OCI-LY1 (cell line): Measurements from ENCODE around the gene TBC1D4.

Experiments used
- H2AFZ ChIP-seq: fragments of 200-600 bp; sonication (generic), shearing (Covaris generic); 2 replicates; pipeline ENCODE4 v1.6.0; 2014; ENCODE audit warnings: antibody characterized with exemption, mild to moderate bottlenecking, low read length
- H3F3A ChIP-seq: fragments of 200-600 bp; sonication (generic), shearing (Covaris generic); 2 replicates; pipeline ENCODE4 v1.6.0; 2014; ENCODE audit warnings: mild to moderate bottlenecking, antibody characterized with exemption, low read length, moderate library complexity; ENCODE audit not compliant: insufficient read depth
- H3K27ac ChIP-seq: fragments of 200-600 bp; sonication (generic); 2 replicates; pipeline ENCODE4 v1.5.1; 2014; ENCODE audit warnings: low read length, mixed run types, mild to moderate bottlenecking, low read depth; ENCODE audit not compliant: poor library complexity, severe bottlenecking
- H3K27me3 ChIP-seq: fragments of 200-600 bp; sonication (generic); 2 replicates; pipeline ENCODE4 v1.6.0; 2014; ENCODE audit warnings: antibody characterized with exemption, mild to moderate bottlenecking, low read length, moderate library complexity; ENCODE audit not compliant: insufficient read depth
- H3K36me3 ChIP-seq: fragments of 200-600 bp; sonication (generic); 2 replicates; pipeline ENCODE4 v1.6.1; 2014; ENCODE audit warnings: mild to moderate bottlenecking, antibody characterized with exemption, low read length, moderate library complexity, mixed read lengths; ENCODE audit not compliant: insufficient read depth
- H3K4me1 ChIP-seq: fragments of 200-600 bp; sonication (generic); 2 replicates; pipeline ENCODE4 v1.5.1; 2014; ENCODE audit warnings: mild to moderate bottlenecking, low read length, moderate library complexity; ENCODE audit not compliant: insufficient read depth, severe bottlenecking
- H3K4me2 ChIP-seq: fragments of 200-600 bp; sonication (generic), shearing (Covaris generic); 2 replicates; pipeline ENCODE4 v1.6.1; 2014; ENCODE audit warnings: low read length
- H3K4me3 ChIP-seq: fragments of 200-600 bp; sonication (generic); 2 replicates; pipeline ENCODE4 v1.5.1; 2014; ENCODE audit warnings: low read length, low read depth, mild to moderate bottlenecking, mixed read lengths; ENCODE audit not compliant: poor library complexity, severe bottlenecking
- H3K79me2 ChIP-seq: fragments of 200-600 bp; shearing (Covaris generic); 2 replicates; pipeline ENCODE4 v1.6.1; 2016; ENCODE audit warnings: mixed run types, low read length, mixed read lengths; ENCODE audit not compliant: insufficient read depth
- H3K9ac ChIP-seq: fragments of 200-600 bp; sonication (generic), shearing (Covaris generic); 2 replicates; pipeline ENCODE4 v1.6.1; 2014; ENCODE audit warnings: mild to moderate bottlenecking, low read length, mixed read lengths
- H3K9me2 ChIP-seq: fragments of 200-600 bp; sonication (generic), shearing (Covaris generic); 2 replicates; pipeline ENCODE4 v1.6.1; 2014; ENCODE audit warnings: low read depth, mild to moderate bottlenecking, low read length, mixed read lengths
- H3K9me3 ChIP-seq: fragments of 200-600 bp; shearing (Covaris generic); 2 replicates; pipeline ENCODE4 v1.6.1; 2014; ENCODE audit warnings: low read length, mixed read lengths
- H4K20me1 ChIP-seq: fragments of 200-600 bp; sonication (generic), shearing (Covaris generic); 2 replicates; pipeline ENCODE4 v1.6.0; 2016; ENCODE audit warnings: mild to moderate bottlenecking, low read length; ENCODE audit not compliant: insufficient read depth
- EZH2 ChIP-seq: fragments of 200-600 bp; sonication (generic), shearing (Covaris generic); IDR thresholded peaks from 2 replicates; pipeline ENCODE4 v1.8.0; 2017; ENCODE audit warnings: borderline replicate concordance, mixed run types, mild to moderate bottlenecking, antibody characterized with exemption, low read length, moderate library complexity, mixed read lengths
- TF ChIP-seq, protein P1 (sequence below): fragments of 200-600 bp; sonication (generic), shearing (Covaris generic); IDR thresholded peaks from 2 replicates; pipeline ENCODE4 v1.5.1; 2017; ENCODE audit warnings: mild to moderate bottlenecking, antibody characterized with exemption, low read length, moderate library complexity, mixed read lengths

Gene TBC1D4

DNA sequence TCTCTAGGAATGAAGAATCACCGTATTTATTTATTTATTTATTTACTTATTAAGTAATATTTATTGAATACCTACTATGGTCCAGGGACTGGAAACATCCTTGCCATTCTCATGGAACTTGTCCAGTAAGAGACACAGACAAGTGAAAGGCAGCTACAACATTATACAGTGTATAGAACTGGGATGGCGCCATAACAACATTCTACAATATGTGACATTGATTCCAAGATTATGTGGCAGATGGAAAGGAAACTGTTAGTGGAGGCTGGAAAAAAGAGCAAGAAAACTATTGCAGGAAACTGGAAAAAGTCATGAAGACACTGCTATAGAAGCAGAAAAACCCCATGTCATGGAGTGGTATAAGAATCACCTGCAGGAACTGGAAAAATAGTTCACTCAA lies 9.4 kb upstream of the TBC1D4 start:
- no peaks in the 10 kb centered on the region for H3K79me2 ChIP-seq
- H3K27me3 ChIP-seq = no peaks in the 10 kb centered on the region
- no peak overlapping the region for H3K4me2 ChIP-seq
- H2AFZ ChIP-seq = no peak overlapping the region
- H3K4me3 ChIP-seq = no peak overlapping the region
- no peaks in the 10 kb centered on the region for H3K9me2 ChIP-seq
- no peaks in the 10 kb centered on the region for H3K9me3 ChIP-seq
- no peak overlapping the region for H3K9ac ChIP-seq
- H3K36me3 ChIP-seq = no peaks in the 10 kb centered on the region
- no peaks in the 10 kb centered on the region for H3F3A ChIP-seq
- H3K27ac ChIP-seq = no peak overlapping the region
- no peak for TF ChIP-seq EZH2
- TF ChIP-seq, protein P1, sequence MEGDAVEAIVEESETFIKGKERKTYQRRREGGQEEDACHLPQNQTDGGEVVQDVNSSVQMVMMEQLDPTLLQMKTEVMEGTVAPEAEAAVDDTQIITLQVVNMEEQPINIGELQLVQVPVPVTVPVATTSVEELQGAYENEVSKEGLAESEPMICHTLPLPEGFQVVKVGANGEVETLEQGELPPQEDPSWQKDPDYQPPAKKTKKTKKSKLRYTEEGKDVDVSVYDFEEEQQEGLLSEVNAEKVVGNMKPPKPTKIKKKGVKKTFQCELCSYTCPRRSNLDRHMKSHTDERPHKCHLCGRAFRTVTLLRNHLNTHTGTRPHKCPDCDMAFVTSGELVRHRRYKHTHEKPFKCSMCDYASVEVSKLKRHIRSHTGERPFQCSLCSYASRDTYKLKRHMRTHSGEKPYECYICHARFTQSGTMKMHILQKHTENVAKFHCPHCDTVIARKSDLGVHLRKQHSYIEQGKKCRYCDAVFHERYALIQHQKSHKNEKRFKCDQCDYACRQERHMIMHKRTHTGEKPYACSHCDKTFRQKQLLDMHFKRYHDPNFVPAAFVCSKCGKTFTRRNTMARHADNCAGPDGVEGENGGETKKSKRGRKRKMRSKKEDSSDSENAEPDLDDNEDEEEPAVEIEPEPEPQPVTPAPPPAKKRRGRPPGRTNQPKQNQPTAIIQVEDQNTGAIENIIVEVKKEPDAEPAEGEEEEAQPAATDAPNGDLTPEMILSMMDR = no peak
- H3K4me1 ChIP-seq = no peaks in the 10 kb centered on the region
- no peaks in the 10 kb centered on the region for H4K20me1 ChIP-seq

DNA sequence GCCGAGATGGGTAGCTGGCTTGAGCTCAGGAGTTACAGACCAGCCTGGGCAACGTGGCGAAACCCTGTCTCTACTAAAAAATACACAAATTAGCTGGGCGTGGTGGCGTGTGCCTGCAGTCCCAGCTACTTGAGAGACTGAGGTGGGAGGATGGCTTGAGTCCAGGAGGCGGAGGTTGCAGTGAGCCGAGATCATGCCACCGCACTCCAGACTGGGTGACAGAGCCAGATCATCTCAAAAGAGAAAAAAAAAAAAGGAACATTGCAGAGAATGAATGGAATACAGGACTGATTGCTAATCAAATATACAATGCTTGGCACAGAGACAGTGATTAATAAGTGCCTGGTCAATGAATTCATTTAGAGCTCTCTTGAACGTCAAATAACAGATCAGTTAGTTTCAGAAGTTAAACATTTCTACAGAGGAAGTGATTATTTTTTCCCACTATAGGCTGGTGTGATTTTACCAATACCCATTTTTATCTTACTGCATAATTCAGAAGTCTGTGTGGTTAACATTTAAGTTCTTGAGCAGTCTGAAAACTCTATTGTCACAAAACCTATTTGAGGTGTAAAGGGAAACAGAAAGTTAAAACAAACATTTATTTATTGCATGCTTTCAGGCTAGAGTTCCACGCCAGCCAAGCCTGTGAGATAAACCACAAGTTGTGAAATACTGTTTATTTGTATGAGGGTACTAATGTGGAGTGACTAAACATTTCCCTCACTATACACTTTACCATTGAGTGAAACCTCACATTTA lies 7.7 kb upstream of the TBC1D4 start:
- Histone ChIP-seq H3K9ac (no peak overlapping the region), H3K79me2 (no peaks in the 10 kb centered on the region), H4K20me1 (no peaks in the 10 kb centered on the region), H3F3A (no peaks in the 10 kb centered on the region), H3K9me3 (no peaks in the 10 kb centered on the region), H3K4me3 (no peak overlapping the region), H3K27ac (no peak overlapping the region), H3K27me3 (no peaks in the 10 kb centered on the region), H3K4me2 (no peak overlapping the region), H3K36me3 (no peaks in the 10 kb centered on the region), H3K9me2 (no peaks in the 10 kb centered on the region), H3K4me1 (no peaks in the 10 kb centered on the region), H2AFZ (no peak overlapping the region)
- no peak for TF ChIP-seq EZH2
- TF ChIP-seq, protein P1 = no peak

DNA sequence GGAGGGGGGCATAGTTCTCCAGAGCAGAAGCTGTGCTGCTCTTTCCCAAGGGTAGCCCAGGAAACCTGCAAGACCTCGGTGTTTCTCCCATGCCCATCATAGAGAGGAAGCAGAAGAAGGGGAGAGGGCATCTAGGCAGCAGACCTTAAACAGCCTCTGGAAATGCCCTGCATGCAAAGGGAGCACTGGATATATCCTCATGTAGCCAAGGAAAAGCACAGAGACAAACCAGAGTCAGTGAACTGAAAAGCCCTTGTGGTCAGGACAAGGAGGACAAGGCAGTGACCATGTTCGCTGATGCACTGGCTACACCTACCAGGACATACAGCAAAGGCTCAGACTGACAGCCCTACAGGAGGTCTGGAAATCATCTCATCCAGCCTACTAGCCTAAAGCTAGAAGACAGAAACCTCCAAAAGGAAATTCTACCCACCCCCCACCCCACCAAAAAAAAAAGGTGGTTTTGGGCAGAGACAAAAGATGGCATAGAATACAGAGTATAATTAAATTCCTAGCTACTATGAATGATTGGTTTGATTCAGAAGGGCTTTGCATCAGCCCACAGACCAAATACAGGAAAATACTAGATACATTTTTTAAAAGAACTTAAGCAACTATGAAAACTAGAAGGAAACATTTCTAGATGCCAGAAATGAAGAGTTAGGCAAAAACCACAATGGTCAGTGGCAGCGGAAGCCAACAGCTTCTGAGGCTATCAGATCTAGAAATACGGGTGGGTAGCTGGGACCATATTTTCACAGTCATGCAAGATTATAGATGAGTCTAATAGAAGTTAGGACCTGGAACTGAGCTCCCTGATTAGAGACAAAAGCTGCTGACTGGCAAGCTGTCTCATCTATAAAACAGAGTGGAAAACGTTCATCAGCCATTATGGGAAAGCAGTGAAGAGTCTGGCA lies 4.4 kb upstream of the TBC1D4 start:
- Histone ChIP-seq H4K20me1 (no peaks in the 10 kb centered on the region), H3K27me3 (no peaks in the 10 kb centered on the region), H3K9me3 (no peaks in the 10 kb centered on the region), H2AFZ (no peak overlapping the region), H3K9me2 (no peaks in the 10 kb centered on the region), H3K79me2 (no peaks in the 10 kb centered on the region), H3K4me3 (no peak overlapping the region), H3K36me3 (no peaks in the 10 kb centered on the region), H3K4me1 (peaks cover 10% of the 10 kb centered on the region), H3K9ac (no peak overlapping the region), H3K27ac (no peak overlapping the region), H3F3A (no peaks in the 10 kb centered on the region), H3K4me2 (no peak overlapping the region)
- TF ChIP-seq, protein P1 = no peak
- TF ChIP-seq EZH2 = no peak
